Vagina (tissue), 2 donors: Measurements from ENCODE around the gene WDR20.

ENCODE experiments used
- CTCF ChIP-seq, 3 experiments: fragments of 450-650 bp in 2 of 3; fragments of 200-600 bp in 1 of 3; sonication (generic) in 1 of 3; IDR thresholded peaks; one replicate each; pipeline ENCODE4 v1.5.1; 2017 to 2019; ENCODE audit warnings: antibody characterized with exemption in 3 of 3, mild to moderate bottlenecking in 2 of 3, moderate library complexity in 2 of 3
- POLR2A ChIP-seq, 2 donors: fragments of 450-650 bp; IDR thresholded peaks; one replicate each; pipeline ENCODE4 v1.6.1; 2017; ENCODE audit warnings: antibody characterized with exemption in 2 of 2, mild to moderate bottlenecking in 2 of 2, moderate library complexity in 2 of 2

- TF ChIP-seq POLR2A (IDR thresholded peaks at IDR 0.05), result no peak
- no peak for TF ChIP-seq CTCF (IDR thresholded peaks at IDR 0.05)
These were observed 12.8 kb upstream of the WDR20 start for GRCh38 chr14:102126807-102127455.
